ENCODE results near the gene C6orf120. TPM values are rescaled to one million over a fixed set of nuclear protein-coding genes. Genes with fewer than 3 reads are reported as not detected.

The C6orf120 gene
- total RNA-seq, 1 experiment from 2014 or later: 18.6 TPM

DNA sequence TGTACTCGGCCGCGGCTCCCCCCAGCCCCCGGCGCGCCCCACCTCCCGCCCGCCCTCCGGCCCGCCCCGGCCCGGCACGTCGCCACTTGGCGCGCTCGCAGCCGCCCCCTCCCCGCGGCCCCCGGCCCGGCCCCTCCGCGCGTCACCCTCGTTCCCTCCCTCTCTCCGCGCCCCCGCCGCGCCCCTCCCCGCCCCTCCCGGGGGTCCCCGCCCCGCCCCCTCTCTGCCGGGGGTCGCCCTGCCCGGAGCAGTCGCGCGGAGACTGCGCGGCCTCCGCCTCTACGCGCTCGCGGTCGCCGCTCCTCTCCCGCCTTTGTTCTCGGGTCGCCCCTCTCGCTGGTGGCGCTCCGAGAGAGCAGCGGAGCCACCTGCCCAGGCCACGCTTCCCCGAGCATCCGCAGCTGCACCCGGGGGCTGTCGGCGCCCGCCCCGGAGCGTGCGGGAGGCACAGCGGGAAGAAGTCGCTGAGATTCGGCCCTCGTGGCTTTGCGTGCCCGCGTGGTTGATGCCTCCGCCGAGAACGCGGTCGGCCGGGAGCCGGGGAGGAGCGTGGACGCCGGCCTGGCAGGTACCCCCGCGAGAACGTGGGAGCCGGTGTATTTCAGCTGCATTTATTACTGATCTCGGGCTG lies 22.7 kb downstream of the C6orf120 start, which contains the start of gene PHF10:
Gene PHF10, minus strand, starts transcription at position 7 of the 631 bp plus-strand sequence. CDS start 569 bp downstream, outside the sequence.
- peak; percentile 35 for ATAC-seq
- H3K27me3 ChIP-seq (ENCODE audit: low read length): no peaks in the 10 kb centered on the region
- peaks cover 31% of the 10 kb centered on the region for H3K79me2 ChIP-seq (ENCODE audit: low read length)
- ChIA-PET CTCF (no interaction called here), POLR2A (ENCODE audit: unreplicated experiment) (interaction anchor here (0.8 kb wide), 1 partner anchor 23 kb away, joined by 6 read pairs; no protein-coding TSS in a partner anchor)
- no peaks in the 10 kb centered on the region for H3F3A ChIP-seq (ENCODE audit: low read length, unreplicated experiment)
- no peaks in the 10 kb centered on the region for H3K36me3 ChIP-seq (ENCODE audit: low read depth, low read length)
- peak within 1 kb of the TSS; percentile 86 for H3K9ac ChIP-seq (ENCODE audit: low read length)
- TF ChIP-seq, protein P1, sequence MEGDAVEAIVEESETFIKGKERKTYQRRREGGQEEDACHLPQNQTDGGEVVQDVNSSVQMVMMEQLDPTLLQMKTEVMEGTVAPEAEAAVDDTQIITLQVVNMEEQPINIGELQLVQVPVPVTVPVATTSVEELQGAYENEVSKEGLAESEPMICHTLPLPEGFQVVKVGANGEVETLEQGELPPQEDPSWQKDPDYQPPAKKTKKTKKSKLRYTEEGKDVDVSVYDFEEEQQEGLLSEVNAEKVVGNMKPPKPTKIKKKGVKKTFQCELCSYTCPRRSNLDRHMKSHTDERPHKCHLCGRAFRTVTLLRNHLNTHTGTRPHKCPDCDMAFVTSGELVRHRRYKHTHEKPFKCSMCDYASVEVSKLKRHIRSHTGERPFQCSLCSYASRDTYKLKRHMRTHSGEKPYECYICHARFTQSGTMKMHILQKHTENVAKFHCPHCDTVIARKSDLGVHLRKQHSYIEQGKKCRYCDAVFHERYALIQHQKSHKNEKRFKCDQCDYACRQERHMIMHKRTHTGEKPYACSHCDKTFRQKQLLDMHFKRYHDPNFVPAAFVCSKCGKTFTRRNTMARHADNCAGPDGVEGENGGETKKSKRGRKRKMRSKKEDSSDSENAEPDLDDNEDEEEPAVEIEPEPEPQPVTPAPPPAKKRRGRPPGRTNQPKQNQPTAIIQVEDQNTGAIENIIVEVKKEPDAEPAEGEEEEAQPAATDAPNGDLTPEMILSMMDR (conservative IDR thresholded peaks at IDR 0.05; ENCODE audit: low read depth, low read length): no peak
- TF ChIP-seq EZH2 (IDR thresholded peaks at IDR 0.05; ENCODE audit: low read length, unreplicated experiment) (no peak), EZH2phosphoT487 (IDR thresholded peaks at IDR 0.05; ENCODE audit: borderline replicate concordance, low read length) (no peak)
- H3K4me3 ChIP-seq (ENCODE audit: low read length): peak within 1 kb of the TSS; percentile 77
- no TSS peak for BruUV-seq (replicated peaks)
- peak within 1 kb of the TSS; percentile 81 for H3K27ac ChIP-seq (ENCODE audit: low read length)
- intact Hi-C loops (cut with micrococcal nuclease): loop anchor here (10.0 kb wide), 1 partner anchor 830 kb away; the partner anchor contains the start of genes PSMB1 and TBP
- peak within 1 kb of the TSS; percentile 93 for H3K4me2 ChIP-seq (ENCODE audit: low read length)
- no peaks in the 10 kb centered on the region for H3K9me2 ChIP-seq (replicated peaks; ENCODE audit: low read length)
- no peaks in the 10 kb centered on the region for H3K9me3 ChIP-seq (ENCODE audit: low read length)
- peaks cover 13% of the 10 kb centered on the region for H3K4me1 ChIP-seq (ENCODE audit: insufficient read depth, low read length)
- H4K20me1 ChIP-seq (ENCODE audit: low read length): peaks cover 4% of the 10 kb centered on the region; the same call in 1 of the 2 replicates
- peak; percentile 18 for DNase-seq
- peak within 1 kb of the TSS; percentile 70 for H2AFZ ChIP-seq (ENCODE audit: low read length)

DNA sequence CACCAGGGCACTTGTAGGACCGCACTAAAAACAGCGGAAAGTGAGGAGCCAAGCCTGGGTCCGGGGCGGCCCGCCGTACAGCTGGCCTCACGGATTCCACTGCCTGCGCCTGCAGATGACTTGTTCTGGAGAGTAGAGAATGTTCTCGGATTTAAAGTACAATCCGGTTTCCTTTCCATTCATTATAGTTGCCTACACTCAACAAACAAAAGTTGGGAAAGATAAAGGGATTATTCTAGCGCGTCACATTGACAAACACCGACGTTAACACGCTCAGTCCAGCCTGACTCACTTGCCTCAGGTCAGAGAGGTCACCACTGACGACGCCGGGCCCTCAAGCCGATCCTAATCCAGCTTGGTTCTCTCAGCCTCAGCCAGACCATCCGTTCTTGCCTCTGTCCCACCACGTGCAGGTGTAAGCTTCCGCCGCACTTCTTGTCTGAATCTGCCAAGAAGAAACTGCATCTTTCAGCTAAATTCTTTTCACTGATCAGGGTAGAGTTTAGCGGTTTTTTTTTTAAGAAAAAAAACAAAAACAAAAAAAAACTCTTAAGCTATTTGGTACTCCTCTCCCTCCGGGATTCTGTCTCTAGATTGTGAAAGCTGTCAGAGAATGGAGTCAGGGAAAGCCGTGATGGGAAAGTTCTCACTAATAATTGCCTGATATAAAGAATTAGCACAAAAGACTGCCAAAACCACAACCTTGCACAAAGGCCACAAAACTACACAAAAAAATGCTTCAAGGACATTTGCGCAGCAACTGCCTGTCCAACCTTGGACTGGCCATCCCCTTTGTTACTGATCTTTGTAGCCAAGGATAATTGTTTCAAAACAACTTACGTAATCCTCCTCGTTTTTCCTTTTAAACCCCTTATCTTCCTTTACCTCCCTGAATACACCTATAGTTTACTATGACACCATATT lies 23.5 kb downstream of the C6orf120 start:
- Histone ChIP-seq H3K27ac (ENCODE audit: low read length) (peak overlapping the region; percentile 81), H3K9me3 (ENCODE audit: low read length) (no peaks in the 10 kb centered on the region)
- TSS peak; percentile 52 for BruUV-seq (replicated peaks)

More for the DNA sequence above, 23.5 kb downstream of the C6orf120 start:
- Histone ChIP-seq H3K79me2 (ENCODE audit: low read length) (peaks cover 26% of the 10 kb centered on the region), H3K27me3 (ENCODE audit: low read length) (no peaks in the 10 kb centered on the region), H4K20me1 (ENCODE audit: low read length) (peaks cover 4% of the 10 kb centered on the region; the same call in 1 of the 2 replicates), H3K4me1 (ENCODE audit: insufficient read depth, low read length) (peaks cover 13% of the 10 kb centered on the region), H2AFZ (ENCODE audit: low read length) (peak overlapping the region; percentile 61), H3K36me3 (ENCODE audit: low read depth, low read length) (no peaks in the 10 kb centered on the region), H3K9ac (ENCODE audit: low read length) (peak overlapping the region; percentile 86), H3K4me2 (ENCODE audit: low read length) (peak overlapping the region; percentile 92), H3F3A (ENCODE audit: low read length, unreplicated experiment) (no peaks in the 10 kb centered on the region), H3K9me2 (replicated peaks; ENCODE audit: low read length) (no peaks in the 10 kb centered on the region), H3K4me3 (ENCODE audit: low read length) (peak overlapping the region; percentile 77)
- ATAC-seq (peak; percentile 18), DNase-seq (peak; percentile 55)
- POLR2A ChIA-PET (ENCODE audit: unreplicated experiment): interaction anchor here (0.8 kb wide), 1 partner anchor 24 kb away, joined by 6 read pairs; no protein-coding TSS in a partner anchor
- TF ChIP-seq, protein P1 (conservative IDR thresholded peaks at IDR 0.05; ENCODE audit: low read depth, low read length): no peak
- TF ChIP-seq EZH2 (IDR thresholded peaks at IDR 0.05; ENCODE audit: low read length, unreplicated experiment) (no peak), EZH2phosphoT487 (IDR thresholded peaks at IDR 0.05; ENCODE audit: borderline replicate concordance, low read length) (no peak)
- CTCF ChIA-PET: no interaction called here
- intact Hi-C loops (cut with micrococcal nuclease): loop anchor here (10.0 kb wide), 1 partner anchor 829 kb away; the partner anchor contains the start of genes PSMB1 and TBP

Data from PC-3 (cell line).